ENCODE measurements around the gene APOC3.

- TF ChIP-seq ZNF263 (CRISPR knock-in tag; IDR thresholded peaks at IDR 0.05; ENCODE audit: low read depth): no peak
- TF ChIP-seq, protein P1, sequence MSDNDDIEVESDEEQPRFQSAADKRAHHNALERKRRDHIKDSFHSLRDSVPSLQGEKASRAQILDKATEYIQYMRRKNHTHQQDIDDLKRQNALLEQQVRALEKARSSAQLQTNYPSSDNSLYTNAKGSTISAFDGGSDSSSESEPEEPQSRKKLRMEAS (CRISPR knock-in tag; IDR thresholded peaks at IDR 0.05): no peak
- TF ChIP-seq, protein P2, sequence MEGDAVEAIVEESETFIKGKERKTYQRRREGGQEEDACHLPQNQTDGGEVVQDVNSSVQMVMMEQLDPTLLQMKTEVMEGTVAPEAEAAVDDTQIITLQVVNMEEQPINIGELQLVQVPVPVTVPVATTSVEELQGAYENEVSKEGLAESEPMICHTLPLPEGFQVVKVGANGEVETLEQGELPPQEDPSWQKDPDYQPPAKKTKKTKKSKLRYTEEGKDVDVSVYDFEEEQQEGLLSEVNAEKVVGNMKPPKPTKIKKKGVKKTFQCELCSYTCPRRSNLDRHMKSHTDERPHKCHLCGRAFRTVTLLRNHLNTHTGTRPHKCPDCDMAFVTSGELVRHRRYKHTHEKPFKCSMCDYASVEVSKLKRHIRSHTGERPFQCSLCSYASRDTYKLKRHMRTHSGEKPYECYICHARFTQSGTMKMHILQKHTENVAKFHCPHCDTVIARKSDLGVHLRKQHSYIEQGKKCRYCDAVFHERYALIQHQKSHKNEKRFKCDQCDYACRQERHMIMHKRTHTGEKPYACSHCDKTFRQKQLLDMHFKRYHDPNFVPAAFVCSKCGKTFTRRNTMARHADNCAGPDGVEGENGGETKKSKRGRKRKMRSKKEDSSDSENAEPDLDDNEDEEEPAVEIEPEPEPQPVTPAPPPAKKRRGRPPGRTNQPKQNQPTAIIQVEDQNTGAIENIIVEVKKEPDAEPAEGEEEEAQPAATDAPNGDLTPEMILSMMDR (IDR thresholded peaks at IDR 0.05): no peak
- no peak for TF ChIP-seq JUN (CRISPR knock-in tag; IDR thresholded peaks at IDR 0.05)
- no peak for TF ChIP-seq ARID4B (CRISPR knock-in tag; IDR thresholded peaks at IDR 0.05; ENCODE audit: borderline replicate concordance)
- TF ChIP-seq ZNF121 (CRISPR knock-in tag; IDR thresholded peaks at IDR 0.05): no peak
- TF ChIP-seq, protein P3, sequence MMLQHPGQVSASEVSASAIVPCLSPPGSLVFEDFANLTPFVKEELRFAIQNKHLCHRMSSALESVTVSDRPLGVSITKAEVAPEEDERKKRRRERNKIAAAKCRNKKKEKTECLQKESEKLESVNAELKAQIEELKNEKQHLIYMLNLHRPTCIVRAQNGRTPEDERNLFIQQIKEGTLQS (CRISPR knock-in tag; conservative IDR thresholded peaks at IDR 0.05): no peak
- TF ChIP-seq ATF6 (CRISPR knock-in tag; IDR thresholded peaks at IDR 0.05): no peak
- TF ChIP-seq FOXJ3 (CRISPR knock-in tag; IDR thresholded peaks at IDR 0.05; ENCODE audit: borderline replicate concordance): no peak
- TF ChIP-seq CREM (CRISPR knock-in tag; IDR thresholded peaks at IDR 0.05): no peak
- TF ChIP-seq, protein P4, sequence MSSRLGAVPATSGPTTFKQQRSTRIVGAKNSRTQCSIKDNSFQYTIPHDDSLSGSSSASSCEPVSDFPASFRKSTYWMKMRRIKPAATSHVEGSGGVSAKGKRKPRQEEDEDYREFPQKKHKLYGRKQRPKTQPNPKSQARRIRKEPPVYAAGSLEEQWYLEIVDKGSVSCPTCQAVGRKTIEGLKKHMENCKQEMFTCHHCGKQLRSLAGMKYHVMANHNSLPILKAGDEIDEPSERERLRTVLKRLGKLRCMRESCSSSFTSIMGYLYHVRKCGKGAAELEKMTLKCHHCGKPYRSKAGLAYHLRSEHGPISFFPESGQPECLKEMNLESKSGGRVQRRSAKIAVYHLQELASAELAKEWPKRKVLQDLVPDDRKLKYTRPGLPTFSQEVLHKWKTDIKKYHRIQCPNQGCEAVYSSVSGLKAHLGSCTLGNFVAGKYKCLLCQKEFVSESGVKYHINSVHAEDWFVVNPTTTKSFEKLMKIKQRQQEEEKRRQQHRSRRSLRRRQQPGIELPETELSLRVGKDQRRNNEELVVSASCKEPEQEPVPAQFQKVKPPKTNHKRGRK (CRISPR knock-in tag; IDR thresholded peaks at IDR 0.05; ENCODE audit: borderline replicate concordance): no peak
- TF ChIP-seq, protein P5, sequence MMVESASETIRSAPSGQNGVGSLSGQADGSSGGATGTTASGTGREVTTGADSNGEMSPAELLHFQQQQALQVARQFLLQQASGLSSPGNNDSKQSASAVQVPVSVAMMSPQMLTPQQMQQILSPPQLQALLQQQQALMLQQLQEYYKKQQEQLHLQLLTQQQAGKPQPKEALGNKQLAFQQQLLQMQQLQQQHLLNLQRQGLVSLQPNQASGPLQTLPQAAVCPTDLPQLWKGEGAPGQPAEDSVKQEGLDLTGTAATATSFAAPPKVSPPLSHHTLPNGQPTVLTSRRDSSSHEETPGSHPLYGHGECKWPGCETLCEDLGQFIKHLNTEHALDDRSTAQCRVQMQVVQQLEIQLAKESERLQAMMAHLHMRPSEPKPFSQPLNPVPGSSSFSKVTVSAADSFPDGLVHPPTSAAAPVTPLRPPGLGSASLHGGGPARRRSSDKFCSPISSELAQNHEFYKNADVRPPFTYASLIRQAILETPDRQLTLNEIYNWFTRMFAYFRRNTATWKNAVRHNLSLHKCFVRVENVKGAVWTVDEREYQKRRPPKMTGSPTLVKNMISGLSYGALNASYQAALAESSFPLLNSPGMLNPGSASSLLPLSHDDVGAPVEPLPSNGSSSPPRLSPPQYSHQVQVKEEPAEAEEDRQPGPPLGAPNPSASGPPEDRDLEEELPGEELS (CRISPR knock-in tag; IDR thresholded peaks at IDR 0.05): no peak
- TF ChIP-seq SP1 (CRISPR knock-in tag; conservative IDR thresholded peaks at IDR 0.05): no peak
- TF ChIP-seq GABPB1 (CRISPR knock-in tag; IDR thresholded peaks at IDR 0.05): no peak
Observed at GRCh38 chr11:116876656-116877055, 46.9 kb downstream of the APOC3 start.

Data from WTC11 (cell line).